ENCODE results near the gene CCDC71.

The CCDC71 gene

DNA sequence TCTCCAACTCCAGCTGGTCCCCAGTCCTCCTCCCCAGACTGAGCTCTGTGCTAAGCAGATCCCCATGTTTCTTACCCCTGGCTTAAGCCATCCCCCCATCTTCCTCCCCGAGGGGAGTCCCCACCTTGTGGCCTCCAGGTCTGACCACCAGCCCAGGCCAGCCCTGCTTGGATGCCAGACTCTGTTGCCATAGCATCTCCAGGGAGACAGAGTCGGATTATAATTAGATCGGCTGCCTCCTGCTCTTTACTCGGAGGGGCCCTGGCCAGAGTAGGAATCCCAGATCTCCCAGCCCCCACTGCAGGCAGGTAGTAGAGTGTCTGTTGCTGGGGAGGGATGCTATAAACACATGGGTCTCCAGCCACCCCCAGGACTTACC is 7.7 kb upstream of the CCDC71 start:
- no peak overlapping the region for H3K4me3 Mint-ChIP-seq
- H3K4me1 Mint-ChIP-seq (ENCODE audit: low read depth), result peaks cover 17% of the 10 kb centered on the region
- H3K27me3 Mint-ChIP-seq, result no peaks in the 10 kb centered on the region
- H3K27ac Mint-ChIP-seq, result no peak overlapping the region
- H3K36me3 Mint-ChIP-seq, result no peaks in the 10 kb centered on the region
- no peaks in the 10 kb centered on the region for H3K9me3 Mint-ChIP-seq (ENCODE audit: low read depth)

GRCh38 chr3:49173116-49173791 is 7.1 kb upstream of the CCDC71 start:
- peaks cover 17% of the 10 kb centered on the region for H3K4me1 Mint-ChIP-seq (ENCODE audit: low read depth)
- H3K36me3 Mint-ChIP-seq, result no peaks in the 10 kb centered on the region
- H3K4me3 Mint-ChIP-seq, result no peak overlapping the region
- H3K27me3 Mint-ChIP-seq, result no peaks in the 10 kb centered on the region
- no peaks in the 10 kb centered on the region for H3K9me3 Mint-ChIP-seq (ENCODE audit: low read depth)
- H3K27ac Mint-ChIP-seq, result no peak overlapping the region

- Mint-ChIP-seq H3K27me3 (no peaks in the 10 kb centered on the region), H3K4me3 (peak overlapping the region; percentile 49), H3K27ac (no peak overlapping the region), H3K9me3 (ENCODE audit: low read depth) (no peaks in the 10 kb centered on the region), H3K36me3 (no peaks in the 10 kb centered on the region), H3K4me1 (ENCODE audit: low read depth) (peaks cover 17% of the 10 kb centered on the region)
Observed at GRCh38 chr3:49172551-49173041, 6.5 kb upstream of the CCDC71 start.

DNA sequence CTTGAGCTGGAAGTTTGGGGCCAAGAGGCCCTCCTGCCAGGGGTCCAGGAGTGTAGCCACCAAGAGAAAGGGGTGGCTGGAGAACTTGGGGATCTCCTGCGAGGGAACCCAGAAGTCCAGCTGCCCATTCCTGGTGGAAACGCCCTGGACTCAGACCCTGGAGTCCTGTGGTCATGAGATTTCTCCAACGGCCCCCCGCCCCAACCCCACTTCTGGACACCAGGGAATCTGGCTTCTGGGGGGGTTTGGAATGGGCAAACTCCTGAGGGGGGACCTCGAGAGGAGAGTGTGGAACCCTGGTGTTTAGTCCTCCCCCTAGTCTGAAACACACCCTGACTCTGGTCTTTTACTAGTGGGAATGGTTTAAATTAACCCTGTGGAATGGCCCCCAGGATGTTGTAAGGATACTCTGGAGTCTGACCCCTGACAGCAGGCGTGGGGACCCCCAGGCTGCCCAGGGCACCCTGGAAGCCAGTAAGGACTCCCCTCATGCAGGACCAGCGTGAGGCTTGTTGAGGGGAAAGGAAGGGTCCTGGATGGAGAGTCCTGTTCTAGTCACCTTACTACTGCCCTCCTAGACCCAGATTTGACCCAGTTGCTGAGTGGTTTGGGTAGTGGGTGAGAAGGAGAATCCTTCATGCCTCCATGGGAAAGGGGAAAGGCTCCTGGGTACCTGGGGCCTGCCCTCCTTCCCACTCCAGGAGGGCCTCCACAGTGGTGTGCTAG is 5.8 kb upstream of the CCDC71 start:
- no peak overlapping the region for H3K27ac Mint-ChIP-seq
- no peaks in the 10 kb centered on the region for H3K9me3 Mint-ChIP-seq (ENCODE audit: low read depth)
- H3K4me1 Mint-ChIP-seq (ENCODE audit: low read depth), result peaks cover 17% of the 10 kb centered on the region
- no peaks in the 10 kb centered on the region for H3K27me3 Mint-ChIP-seq
- peak overlapping the region; percentile 89 for H3K4me3 Mint-ChIP-seq
- no peaks in the 10 kb centered on the region for H3K36me3 Mint-ChIP-seq

GRCh38 chr3:49171119-49171774 is 5.1 kb upstream of the CCDC71 start, which contains the start of gene KLHDC8B:
KLHDC8B (plus strand) TSS chr3:49171598; CDS start chr3:49172770, 1,172 bp downstream.
- H3K9me3 Mint-ChIP-seq (ENCODE audit: low read depth), result no peaks in the 10 kb centered on the region
- H3K4me1 Mint-ChIP-seq (ENCODE audit: low read depth), result peaks cover 20% of the 10 kb centered on the region
- peak within 1 kb of the TSS; percentile 84 for H3K27ac Mint-ChIP-seq
- H3K36me3 Mint-ChIP-seq, result no peaks in the 10 kb centered on the region
- peak within 1 kb of the TSS; percentile 89 for H3K4me3 Mint-ChIP-seq
- H3K27me3 Mint-ChIP-seq, result no peaks in the 10 kb centered on the region

GRCh38 chr3:49170744-49171118 is 4.6 kb upstream of the CCDC71 start:
- no peaks in the 10 kb centered on the region for H3K36me3 Mint-ChIP-seq
- H3K27ac Mint-ChIP-seq, result peak overlapping the region; percentile 84
- peak overlapping the region; percentile 89 for H3K4me3 Mint-ChIP-seq
- no peaks in the 10 kb centered on the region for H3K27me3 Mint-ChIP-seq
- H3K9me3 Mint-ChIP-seq (ENCODE audit: low read depth), result no peaks in the 10 kb centered on the region
- peaks cover 21% of the 10 kb centered on the region for H3K4me1 Mint-ChIP-seq (ENCODE audit: low read depth)

DNA sequence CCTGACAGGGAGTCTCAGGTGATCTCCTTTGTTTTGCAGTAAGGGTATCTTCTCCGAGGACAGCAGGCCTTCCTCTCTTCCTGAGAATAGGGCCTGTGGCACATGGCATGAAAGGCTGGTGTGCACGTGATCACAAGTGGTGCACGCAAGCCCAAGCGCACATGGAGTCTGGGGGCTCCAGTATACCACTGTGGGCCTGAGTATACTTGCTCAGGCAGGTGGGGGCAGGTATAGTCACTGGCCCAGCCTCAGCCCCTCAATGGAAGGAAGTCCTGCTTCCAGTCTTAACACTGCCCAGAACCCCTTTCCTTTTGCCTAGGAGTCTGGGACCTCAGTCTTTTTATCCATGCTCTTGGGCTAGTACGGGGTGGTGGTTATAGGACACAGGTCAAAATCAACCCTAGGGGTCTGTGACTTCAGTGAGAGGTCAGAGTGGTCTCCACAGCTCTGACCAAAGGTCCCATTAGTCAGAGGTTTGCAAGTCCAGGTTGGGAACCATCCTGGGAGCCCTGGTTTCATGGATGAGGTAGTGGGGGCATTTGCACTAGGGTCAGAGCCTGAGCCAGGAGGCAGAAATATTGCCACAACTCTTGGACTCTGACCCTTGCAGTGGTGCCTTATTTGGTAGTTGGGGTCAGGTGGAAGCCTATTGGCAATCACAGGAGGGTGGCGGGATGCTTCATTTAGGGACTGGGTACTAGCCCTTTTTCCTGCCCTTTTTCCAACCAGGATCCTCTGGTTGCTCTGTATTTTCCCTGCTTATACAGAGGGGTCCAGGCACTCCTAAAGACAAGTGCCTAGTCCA is 823 bp upstream of the CCDC71 start:
- no peaks in the 10 kb centered on the region for H3K27me3 Mint-ChIP-seq
- H3K27ac Mint-ChIP-seq, result peak overlapping the region; percentile 92
- H3K9me3 Mint-ChIP-seq (ENCODE audit: low read depth), result no peaks in the 10 kb centered on the region
- H3K4me3 Mint-ChIP-seq, result peak overlapping the region; percentile 84
- peaks cover 9% of the 10 kb centered on the region for H3K36me3 Mint-ChIP-seq
- H3K4me1 Mint-ChIP-seq (ENCODE audit: low read depth), result peaks cover 43% of the 10 kb centered on the region

GRCh38 chr3:49164983-49165720 is 979 bp downstream of the CCDC71 start:
- Mint-ChIP-seq H3K4me1 (ENCODE audit: low read depth) (peaks cover 36% of the 10 kb centered on the region), H3K9me3 (ENCODE audit: low read depth) (no peaks in the 10 kb centered on the region), H3K36me3 (peaks cover 9% of the 10 kb centered on the region), H3K4me3 (peak overlapping the region; percentile 94), H3K27ac (peak overlapping the region; percentile 94), H3K27me3 (no peaks in the 10 kb centered on the region)

DNA sequence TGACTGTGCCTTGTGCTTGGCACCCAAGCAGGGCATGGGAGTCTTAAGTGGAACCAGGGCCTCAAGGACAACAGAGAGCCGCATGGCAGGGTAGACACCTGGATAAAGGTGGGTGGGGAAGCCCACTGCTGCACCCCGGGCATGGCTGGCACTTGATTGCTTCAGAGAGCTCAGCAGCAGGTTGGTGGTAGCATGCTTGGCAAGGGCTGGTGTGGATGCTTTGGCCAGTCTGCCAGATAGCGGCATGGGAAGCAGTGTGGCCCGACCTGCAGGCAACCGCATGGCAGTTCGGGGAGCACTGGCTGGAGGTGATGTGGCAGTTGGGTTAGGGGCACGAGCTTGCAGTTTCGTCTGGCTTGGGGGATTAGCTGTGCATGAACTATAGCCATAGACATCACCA is 2.5 kb downstream of the CCDC71 start:
- peak overlapping the region; percentile 94 for H3K27ac Mint-ChIP-seq
- peak overlapping the region; percentile 94 for H3K4me3 Mint-ChIP-seq
- peaks cover 33% of the 10 kb centered on the region for H3K4me1 Mint-ChIP-seq (ENCODE audit: low read depth)
- H3K9me3 Mint-ChIP-seq (ENCODE audit: low read depth), result no peaks in the 10 kb centered on the region
- peaks cover 9% of the 10 kb centered on the region for H3K36me3 Mint-ChIP-seq
- H3K27me3 Mint-ChIP-seq, result no peaks in the 10 kb centered on the region

DNA sequence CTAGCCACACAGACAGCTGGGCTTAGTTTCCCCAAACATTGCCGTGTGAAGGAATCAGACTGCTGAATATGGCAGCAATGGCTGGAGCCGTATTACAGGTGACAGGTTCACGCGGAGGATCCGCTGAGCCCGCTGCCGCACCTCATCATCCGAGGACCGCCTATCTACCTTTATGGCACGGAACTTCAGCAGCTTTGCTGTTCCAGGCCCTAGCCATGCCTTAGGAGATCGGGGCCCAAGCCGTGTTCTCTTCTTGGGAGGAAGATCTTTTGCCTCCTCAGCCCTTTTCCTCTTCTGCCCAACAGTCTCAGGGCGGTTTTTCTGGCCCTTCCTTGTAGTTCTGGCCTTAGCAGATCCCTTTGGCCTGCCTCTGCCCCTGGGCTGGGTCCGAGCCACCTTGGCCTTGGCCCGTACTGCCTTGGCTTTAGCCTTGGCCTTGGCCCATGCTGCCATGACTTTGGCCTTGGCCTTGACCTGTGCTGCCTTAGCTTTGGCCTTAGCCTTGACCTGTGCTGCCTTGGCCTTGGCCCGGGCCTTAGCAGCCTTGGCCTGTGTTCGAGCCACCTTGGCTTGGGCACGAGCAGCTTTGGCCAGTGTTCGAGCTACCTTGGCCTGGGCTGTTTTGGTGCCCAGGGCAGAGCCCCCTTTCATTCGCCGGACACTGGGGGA is 3.2 kb downstream of the CCDC71 start:
- Mint-ChIP-seq H3K36me3 (peaks cover 9% of the 10 kb centered on the region), H3K27me3 (no peaks in the 10 kb centered on the region), H3K4me1 (ENCODE audit: low read depth) (peaks cover 35% of the 10 kb centered on the region), H3K4me3 (no peak overlapping the region), H3K9me3 (ENCODE audit: low read depth) (no peaks in the 10 kb centered on the region), H3K27ac (peak overlapping the region; percentile 10)

DNA sequence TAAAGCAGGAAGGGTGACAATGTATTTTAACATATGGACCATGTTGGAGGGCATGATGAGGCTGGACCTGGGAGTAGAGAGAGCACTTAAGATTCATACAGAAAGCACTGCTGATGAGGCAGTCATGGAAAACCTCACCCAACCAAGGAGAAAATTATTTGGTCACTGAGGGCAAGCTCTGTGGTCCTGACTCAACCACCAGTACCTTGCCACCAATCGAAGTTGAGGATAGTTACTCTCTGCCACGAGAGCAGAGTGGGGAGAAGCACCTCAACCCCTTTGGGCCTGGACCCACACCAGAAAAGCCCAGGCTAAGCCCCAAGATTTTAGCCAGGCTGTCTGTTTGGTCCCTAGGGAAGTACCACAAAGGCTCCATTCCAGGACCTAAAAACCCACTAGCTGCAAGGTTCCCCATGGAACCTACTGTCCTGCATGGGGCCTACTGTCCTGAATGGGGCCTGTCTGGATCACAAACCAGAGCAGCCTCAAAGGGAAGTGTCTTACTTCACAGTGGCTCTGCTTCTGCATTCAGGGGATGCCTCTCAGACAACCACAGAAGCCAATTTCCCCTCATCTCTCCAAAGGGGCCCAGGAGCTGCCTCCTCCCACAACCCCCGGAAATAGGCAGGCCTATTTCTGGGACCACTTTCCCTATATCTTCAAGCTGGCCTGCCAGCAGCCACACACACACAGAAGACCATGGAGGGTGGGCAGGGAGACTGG is 4.2 kb downstream of the CCDC71 start:
- no peak overlapping the region for H3K27ac Mint-ChIP-seq
- H3K36me3 Mint-ChIP-seq, result peaks cover 9% of the 10 kb centered on the region
- H3K4me3 Mint-ChIP-seq, result no peak overlapping the region

GRCh38 chr3:49161197-49161596 is 4.9 kb downstream of the CCDC71 start:
- Mint-ChIP-seq H3K4me1 (ENCODE audit: low read depth) (peaks cover 31% of the 10 kb centered on the region), H3K36me3 (peaks cover 9% of the 10 kb centered on the region), H3K27me3 (no peaks in the 10 kb centered on the region), H3K9me3 (ENCODE audit: low read depth) (no peaks in the 10 kb centered on the region), H3K27ac (peak overlapping the region; percentile 41), H3K4me3 (no peak overlapping the region)

More for the DNA sequence above, 4.2 kb downstream of the CCDC71 start:
- Mint-ChIP-seq H3K27me3 (no peaks in the 10 kb centered on the region), H3K4me1 (ENCODE audit: low read depth) (peaks cover 35% of the 10 kb centered on the region), H3K9me3 (ENCODE audit: low read depth) (no peaks in the 10 kb centered on the region)

GRCh38 chr3:49158792-49159191 is 7.3 kb downstream of the CCDC71 start:
- Mint-ChIP-seq H3K27ac (no peak overlapping the region), H3K4me3 (no peak overlapping the region), H3K36me3 (peaks cover 2% of the 10 kb centered on the region), H3K27me3 (no peaks in the 10 kb centered on the region), H3K4me1 (ENCODE audit: low read depth) (peaks cover 13% of the 10 kb centered on the region), H3K9me3 (ENCODE audit: low read depth) (no peaks in the 10 kb centered on the region)
